Stimulated activated CD8-positive, alpha-beta memory T cell treated with anti-CD3 and anti-CD28 coated beads, Interleukin-2, amount 100 ng/mL, for 1 hour (primary cell): ENCODE measurements around the gene PTGDS.

Experiments used
- DNase-seq, 2 donors: peaks; one replicate each; pipeline ENCODE4 v3.0.0-alpha.2; 2020; ENCODE audit warnings: low read depth in 2 of 2

PTGDS gene

GRCh38 chr9:137008312-137008711 lies 31.0 kb downstream of the PTGDS start:
- no peak for DNase-seq

- no peak for DNase-seq
Observed at GRCh38 chr9:137009217-137009616, 31.9 kb downstream of the PTGDS start.

GRCh38 chr9:137009938-137010732 lies 32.8 kb downstream of the PTGDS start:
- DNase-seq, result no peak

- DNase-seq, result no peak
Observed at GRCh38 chr9:137011156-137011555, 33.9 kb downstream of the PTGDS start.

- no peak for DNase-seq
Observed at GRCh38 chr9:137011907-137012675, 34.8 kb downstream of the PTGDS start.

- no peak for DNase-seq
Observed at GRCh38 chr9:137012694-137013570, 35.6 kb downstream of the PTGDS start.

GRCh38 chr9:137013571-137013940 lies 36.3 kb downstream of the PTGDS start:
- DNase-seq, result no peak

GRCh38 chr9:137014166-137014565 lies 36.9 kb downstream of the PTGDS start:
- DNase-seq, result no peak

GRCh38 chr9:137014776-137015539 lies 37.7 kb downstream of the PTGDS start:
- no peak for DNase-seq

GRCh38 chr9:137015540-137015930 lies 38.2 kb downstream of the PTGDS start:
- no peak for DNase-seq

- DNase-seq, result no peak
Observed at GRCh38 chr9:137015976-137016375, 38.7 kb downstream of the PTGDS start.

- no peak for DNase-seq
Observed at GRCh38 chr9:137016436-137016835, 39.1 kb downstream of the PTGDS start.

GRCh38 chr9:137017071-137017470 lies 39.8 kb downstream of the PTGDS start:
- no peak for DNase-seq

GRCh38 chr9:137017791-137018497 lies 40.6 kb downstream of the PTGDS start:
- DNase-seq, result no peak

- DNase-seq, result no peak
Observed at GRCh38 chr9:137018761-137019559, 41.7 kb downstream of the PTGDS start.

GRCh38 chr9:137019891-137020683 lies 42.8 kb downstream of the PTGDS start:
- no peak for DNase-seq

- DNase-seq, result no peak
Observed at GRCh38 chr9:137020771-137021567, 43.7 kb downstream of the PTGDS start.

GRCh38 chr9:137021568-137021978 lies 44.3 kb downstream of the PTGDS start:
- DNase-seq, result no peak
